Right lobe of liver (tissue), 6 donors: ENCODE measurements around the gene RPS8. TPM values are rescaled to one million over a fixed set of nuclear protein-coding genes. Genes with fewer than 3 reads are reported as not detected.
A peak's percentile ranks its signal among the peaks of the same experiment; 100 is the strongest.

ENCODE experiments used
- ATAC-seq, 4 donors: fragments of 200-7000 bp; cut with Tn5 transposase; one replicate each; pipeline ENCODE4 v1.9.1; 2020; ENCODE audit warnings: mild to moderate bottlenecking in 4 of 4, moderate library complexity in 4 of 4
- DNase-seq, 3 donors: peaks; one replicate each; pipeline ENCODE4 v3.0.0-alpha.2; 2020
- H3K27ac ChIP-seq, 3 donors: fragments of 200-600 bp; one replicate each; pipeline ENCODE4 v1.8.0; 2022
- H3K27me3 ChIP-seq, 2 donors: fragments of 200-600 bp; one replicate each; pipeline ENCODE4 v1.8.0; 2022
- H3K36me3 ChIP-seq, 4 donors: fragments of 200-600 bp; sonication (generic) in 1 of 4; one replicate each; pipeline versions ENCODE4 v1.5.1 to v1.8.0; 2017 to 2022; ENCODE audit warnings: control low read depth in 1 of 4
- H3K4me1 ChIP-seq, 4 donors: fragments of 200-600 bp; sonication (generic) in 1 of 4; one replicate each; pipeline versions ENCODE4 v1.5.1 to v1.8.0; 2017 to 2022; ENCODE audit warnings: control low read depth in 1 of 4
- H3K4me3 ChIP-seq, 3 donors: fragments of 200-600 bp; one replicate each; pipeline ENCODE4 v1.8.0; 2022
- H3K9me3 ChIP-seq, 4 donors: fragments of 200-600 bp; sonication (generic) in 1 of 4; one replicate each; pipeline versions ENCODE4 v1.5.1 to v1.8.0; 2017 to 2022; ENCODE audit warnings: control low read depth in 1 of 4
- POLR2A ChIP-seq: fragments of 450-650 bp; IDR thresholded peaks from one replicate; pipeline ENCODE4 v1.6.1; 2017; ENCODE audit warnings: antibody characterized with exemption, mild to moderate bottlenecking
- WGBS: methylation state at CpG from one replicate; pipeline ENCODE4 v1.1.6; 2018; ENCODE audit warnings: low coverage, low lambda C conversion rate; ENCODE audit not compliant: insufficient coverage; ENCODE audit errors: missing lambda C conversion rate; 5-methylcytosine and 5-hydroxymethylcytosine counted together
- intact Hi-C, 2 donors: fragments of 100-400 bp; cut with DNase I; formaldehyde crosslinking; loops; one replicate each; pipeline versions ENCODE4 v1.11.2 to v1.14.1; 2022
- total RNA-seq, 6 experiments: library from RNA; depleted of rRNA in 2 of 6; stranded (reverse); fragments of >200 nt in 2 of 6; fragmentation: NEBNext Ultra II Directional in 3 of 6; extraction: Animal tissue kit (Norgen Biotek cat#: 25700) in 3 of 6; gene quantifications; one replicate each; pipeline versions ENCODE4 v1.1.0 to v1.2.4, GENCODE V29; 2016 to 2023
- TF ChIP-seq, protein P1 (sequence below), 4 donors: fragments of 200-600 bp in 3 of 4; fragments of 450-650 bp in 1 of 4; IDR thresholded peaks; one replicate each; pipeline versions ENCODE4 v1.5.1 to v1.8.0; 2016 to 2022; ENCODE audit warnings: antibody characterized with exemption in 4 of 4, mild to moderate bottlenecking in 2 of 4
- donor health status: DM: no; HTN: yes; CAD: no.
- donor health status: DM: no; HTN: no; CAD: no.
- donor health status: DM: no; HTN: no; CAD: no.
- donor health status: DM: no; HTN: yes; CAD: no.
- donor health status: DM: no; HTN: yes; CAD: no.

The RPS8 gene
- total RNA-seq, 6 experiments from 2014 or later, result 459 to 921 (median 519) TPM

DNA sequence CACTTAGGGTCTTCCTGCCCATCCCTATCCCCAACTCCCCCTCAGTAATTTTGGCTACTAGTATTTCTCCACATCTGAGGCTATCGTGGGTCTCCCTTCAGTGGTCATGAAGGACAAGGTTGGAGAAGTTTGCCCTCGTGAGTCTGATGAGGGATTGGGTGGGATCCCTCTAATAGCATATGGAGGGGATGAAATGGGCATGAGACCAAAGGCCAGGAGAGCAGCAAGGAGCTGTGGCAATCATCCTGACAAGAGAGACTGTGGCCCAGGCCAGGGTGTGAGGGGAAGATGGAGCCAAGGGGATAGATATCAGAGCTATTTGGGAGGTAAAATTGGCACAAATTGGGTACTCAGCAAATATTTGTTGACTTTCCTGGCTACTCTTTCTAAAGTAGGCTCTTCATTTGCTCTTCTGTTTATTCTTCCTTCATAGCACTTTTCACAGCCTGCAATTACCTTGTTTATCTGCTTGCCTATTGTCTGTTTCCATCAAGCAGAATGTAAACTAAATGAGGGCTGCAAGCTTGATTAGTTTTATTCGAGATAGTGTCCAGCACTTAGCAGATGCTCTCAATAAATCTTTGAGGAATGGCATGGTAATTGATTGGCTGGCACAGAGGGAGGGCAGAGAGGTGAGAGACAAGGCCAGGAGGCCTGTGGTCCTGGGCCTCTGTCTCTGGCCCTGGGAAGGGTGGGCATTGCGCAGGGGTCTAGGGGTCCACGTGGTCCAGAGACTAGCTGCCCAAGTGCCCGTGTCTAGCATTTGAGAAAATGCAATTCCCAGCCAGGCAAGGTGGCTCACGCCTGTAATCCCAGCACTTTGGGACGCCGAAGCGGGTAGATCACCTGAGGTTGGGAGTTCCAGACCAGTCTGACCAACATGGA lies 23.4 kb downstream of the RPS8 start:
- 80% methylated on average over 8 of the region's 10 CpGs for WGBS
- Histone ChIP-seq H3K36me3 (peaks cover 0 to 6% (median 0%) of the 10 kb centered on the region in 4 donors), H3K9me3 (no peaks in the 10 kb centered on the region), H3K4me3 (no peak overlapping the region), H3K4me1 (peaks cover 0 to 10% (median 1%) of the 10 kb centered on the region in 4 donors), H3K27me3 (no peaks in the 10 kb centered on the region), H3K27ac (peak overlapping the region in 2 of 3 donors; percentile 80 to 87)
- no peak for ATAC-seq
- peak in 1 of 3 donors; percentile 50 for DNase-seq
- intact Hi-C loops, result no loop called here
- TF ChIP-seq, protein P1, sequence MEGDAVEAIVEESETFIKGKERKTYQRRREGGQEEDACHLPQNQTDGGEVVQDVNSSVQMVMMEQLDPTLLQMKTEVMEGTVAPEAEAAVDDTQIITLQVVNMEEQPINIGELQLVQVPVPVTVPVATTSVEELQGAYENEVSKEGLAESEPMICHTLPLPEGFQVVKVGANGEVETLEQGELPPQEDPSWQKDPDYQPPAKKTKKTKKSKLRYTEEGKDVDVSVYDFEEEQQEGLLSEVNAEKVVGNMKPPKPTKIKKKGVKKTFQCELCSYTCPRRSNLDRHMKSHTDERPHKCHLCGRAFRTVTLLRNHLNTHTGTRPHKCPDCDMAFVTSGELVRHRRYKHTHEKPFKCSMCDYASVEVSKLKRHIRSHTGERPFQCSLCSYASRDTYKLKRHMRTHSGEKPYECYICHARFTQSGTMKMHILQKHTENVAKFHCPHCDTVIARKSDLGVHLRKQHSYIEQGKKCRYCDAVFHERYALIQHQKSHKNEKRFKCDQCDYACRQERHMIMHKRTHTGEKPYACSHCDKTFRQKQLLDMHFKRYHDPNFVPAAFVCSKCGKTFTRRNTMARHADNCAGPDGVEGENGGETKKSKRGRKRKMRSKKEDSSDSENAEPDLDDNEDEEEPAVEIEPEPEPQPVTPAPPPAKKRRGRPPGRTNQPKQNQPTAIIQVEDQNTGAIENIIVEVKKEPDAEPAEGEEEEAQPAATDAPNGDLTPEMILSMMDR (IDR thresholded peaks at IDR 0.05), result no peak
- no peak for TF ChIP-seq POLR2A

- H3K9me3 ChIP-seq, result no peaks in the 10 kb centered on the region
- TF ChIP-seq POLR2A, result peak; percentile 99
- TF ChIP-seq, protein P1 (IDR thresholded peaks at IDR 0.05), result peak; percentile 88 to 93 (median 91)
- peaks cover 0 to 6% (median 1%) of the 10 kb centered on the region in 4 donors for H3K36me3 ChIP-seq
- ATAC-seq (peak; percentile 92 to 96 (median 96)), DNase-seq (peak; percentile 98 to 99 (median 98))
- intact Hi-C loops, result no loop called here
- 0% methylated on average over 9 of the region's 79 CpGs for WGBS
- H3K4me1 ChIP-seq, result peaks cover 0 to 10% (median 1%) of the 10 kb centered on the region in 4 donors
- peak within 1 kb of the TSS; percentile 65 to 86 (median 71) for H3K4me3 ChIP-seq
- H3K27ac ChIP-seq, result peak within 1 kb of the TSS; percentile 80 to 92 (median 87)
- H3K27me3 ChIP-seq, result no peaks in the 10 kb centered on the region
Observed at GRCh38 chr1:44799770-44800584, 24.6 kb downstream of the RPS8 start, which contains the start of gene PLK3. Gene PLK3, plus strand, starts transcription at chr1:44800377. Its CDS starts 87 bp downstream, at chr1:44800464.

GRCh38 chr1:44801491-44802305 lies 26.4 kb downstream of the RPS8 start:
- peaks cover 0 to 13% (median 1%) of the 10 kb centered on the region in 4 donors for H3K36me3 ChIP-seq
- no peak overlapping the region for H3K27ac ChIP-seq
- H3K4me1 ChIP-seq, result peaks cover 2 to 16% (median 5%) of the 10 kb centered on the region in 4 donors
- peak overlapping the region in 1 of 3 donors; percentile 86 for H3K4me3 ChIP-seq
- DNase-seq (peak in 1 of 3 donors; percentile 58), ATAC-seq (no peak)
- no peak for TF ChIP-seq POLR2A
- TF ChIP-seq, protein P1 (IDR thresholded peaks at IDR 0.05), result no peak
- H3K27me3 ChIP-seq, result no peaks in the 10 kb centered on the region
- intact Hi-C loops, result no loop called here
- no peaks in the 10 kb centered on the region for H3K9me3 ChIP-seq
- 55% methylated on average over 12 of the region's 13 CpGs for WGBS
